HEK293 (cell line): ENCODE data around the gene HGS.
A peak's percentile ranks its signal among the peaks of the same experiment; 100 is the strongest.

Experiments
- CTCF ChIA-PET: fragments of 350-600 bp; formaldehyde crosslinking; extraction: SDS; loops from one replicate; lab custom pipeline; 2021; ENCODE audit warnings: antibody characterized with exemption; lab: Yijun Ruan, JAX
- POLR2A ChIA-PET: fragments of 300-600 bp; formaldehyde crosslinking; extraction: SDS; loops from one replicate; lab custom pipeline; 2020; ENCODE audit warnings: antibody characterized with exemption, inconsistent platforms; lab: Yijun Ruan, JAX
- H3K27ac ChIP-seq: fragments of 200-500 bp; sonication (Bioruptor generic); 2 replicates; pipeline ENCODE4 v1.5.1; 2014; ENCODE audit warnings: low read depth, low read length, control low read depth, inconsistent platforms; ENCODE audit errors: extremely low read depth
- H3K36me3 ChIP-seq, 2 experiments: fragments of 200-500 bp in 1 of 2; sonication (Bioruptor generic) in 1 of 2; 1 replicate in 1 of 2; 2 replicates in 1 of 2; pipeline ENCODE4 v1.5.1; 2014 to 2017; ENCODE audit warnings: inconsistent platforms in 2 of 2, low read length in 2 of 2; ENCODE audit not compliant: control insufficient read depth in 2 of 2, insufficient read depth in 1 of 2
- H3K4me1 ChIP-seq: fragments of 200-500 bp; sonication (Bioruptor generic); 2 replicates; pipeline ENCODE4 v1.5.1; 2014; ENCODE audit warnings: mild to moderate bottlenecking, low read length, inconsistent platforms; ENCODE audit not compliant: control insufficient read depth, insufficient read depth
- H3K4me3 ChIP-seq: 2 replicates; pipeline ENCODE4 v1.5.1; 2011; ENCODE audit warnings: low read depth, mild to moderate bottlenecking, control low read depth, low read length, moderate library complexity
- H3K9me3 ChIP-seq: fragments of 200-500 bp; sonication (Bioruptor generic); 2 replicates; pipeline ENCODE4 v1.5.1; 2014; ENCODE audit warnings: low read depth, low read length, inconsistent platforms; ENCODE audit not compliant: control insufficient read depth, insufficient read depth
- BCL11B ChIP-seq: fragments of 450-650 bp; formaldehyde crosslinking; IDR thresholded peaks from 2 replicates; pipeline ENCODE4 v1.5.1; 2016; ENCODE audit warnings: low read depth, missing biosample characterization, missing genetic modification characterization
- KLF10 ChIP-seq: fragments of 450-650 bp; IDR thresholded peaks from 2 replicates; pipeline ENCODE4 v1.5.1; 2018; ENCODE audit warnings: missing biosample characterization, mild to moderate bottlenecking, missing genetic modification characterization
- YY1 ChIP-seq: fragments of 450-650 bp; formaldehyde crosslinking; IDR thresholded peaks from 2 replicates; pipeline ENCODE4 v1.5.1; 2018; ENCODE audit warnings: missing biosample characterization, missing genetic modification characterization
- ZBTB8A ChIP-seq: fragments of 450-650 bp; formaldehyde crosslinking; IDR thresholded peaks from 2 replicates; pipeline ENCODE4 v1.5.1; 2016; ENCODE audit warnings: missing biosample characterization, missing genetic modification characterization
- ZIC2 ChIP-seq: fragments of 450-650 bp; formaldehyde crosslinking; IDR thresholded peaks from 2 replicates; pipeline ENCODE4 v1.5.1; 2016; ENCODE audit warnings: missing biosample characterization, missing genetic modification characterization
- ZNF112 ChIP-seq: fragments of 450-650 bp; formaldehyde crosslinking; IDR thresholded peaks from 2 replicates; pipeline ENCODE4 v1.5.0; 2017; ENCODE audit warnings: missing biosample characterization, missing genetic modification characterization
- ZNF16 ChIP-seq: fragments of 450-650 bp; formaldehyde crosslinking; IDR thresholded peaks from 2 replicates; pipeline ENCODE4 v1.5.1; 2016; ENCODE audit warnings: low read depth, missing biosample characterization, missing genetic modification characterization
- ZNF473 ChIP-seq: fragments of 450-650 bp; formaldehyde crosslinking; IDR thresholded peaks from 2 replicates; pipeline ENCODE4 v1.5.1; 2017; ENCODE audit warnings: missing biosample characterization, missing genetic modification characterization
- ZNF623 ChIP-seq: fragments of 450-650 bp; formaldehyde crosslinking; IDR thresholded peaks from 2 replicates; pipeline ENCODE4 v1.5.1; 2016; ENCODE audit warnings: missing biosample characterization, missing genetic modification characterization
- ZNF76 ChIP-seq: fragments of 450-650 bp; formaldehyde crosslinking; IDR thresholded peaks from 2 replicates; pipeline ENCODE4; 2016; ENCODE audit warnings: low read depth, missing biosample characterization, missing genetic modification characterization, borderline replicate concordance
- ZNF785 ChIP-seq: fragments of 450-650 bp; formaldehyde crosslinking; IDR thresholded peaks from 2 replicates; pipeline ENCODE4 v1.5.1; 2016; ENCODE audit warnings: missing biosample characterization, missing genetic modification characterization
- ZSCAN30 ChIP-seq: fragments of 450-650 bp; IDR thresholded peaks from 2 replicates; pipeline ENCODE4 v1.5.1; 2018; ENCODE audit warnings: missing biosample characterization, mild to moderate bottlenecking, missing genetic modification characterization, moderate library complexity
- TF ChIP-seq, protein P1 (sequence below): fragments of 450-650 bp; formaldehyde crosslinking; IDR thresholded peaks from 2 replicates; pipeline ENCODE4 v1.5.1; 2016; ENCODE audit warnings: missing biosample characterization, missing genetic modification characterization, borderline replicate concordance
- TF ChIP-seq, protein P2 (sequence below): fragments of 450-650 bp; formaldehyde crosslinking; IDR thresholded peaks from 2 replicates; pipeline ENCODE4 v1.5.1; 2017; ENCODE audit warnings: missing biosample characterization, mild to moderate bottlenecking, missing genetic modification characterization, moderate library complexity
- TF ChIP-seq, protein P3 (sequence below): fragments of 450-650 bp; formaldehyde crosslinking; IDR thresholded peaks from 2 replicates; pipeline ENCODE4 v1.5.1; 2016; ENCODE audit warnings: missing biosample characterization, missing genetic modification characterization, borderline replicate concordance
- TF ChIP-seq, protein P4 (sequence below): fragments of 450-650 bp; formaldehyde crosslinking; IDR thresholded peaks from 2 replicates; pipeline ENCODE4 v1.5.1; 2016; ENCODE audit warnings: missing biosample characterization, missing genetic modification characterization

HGS gene, protein sequence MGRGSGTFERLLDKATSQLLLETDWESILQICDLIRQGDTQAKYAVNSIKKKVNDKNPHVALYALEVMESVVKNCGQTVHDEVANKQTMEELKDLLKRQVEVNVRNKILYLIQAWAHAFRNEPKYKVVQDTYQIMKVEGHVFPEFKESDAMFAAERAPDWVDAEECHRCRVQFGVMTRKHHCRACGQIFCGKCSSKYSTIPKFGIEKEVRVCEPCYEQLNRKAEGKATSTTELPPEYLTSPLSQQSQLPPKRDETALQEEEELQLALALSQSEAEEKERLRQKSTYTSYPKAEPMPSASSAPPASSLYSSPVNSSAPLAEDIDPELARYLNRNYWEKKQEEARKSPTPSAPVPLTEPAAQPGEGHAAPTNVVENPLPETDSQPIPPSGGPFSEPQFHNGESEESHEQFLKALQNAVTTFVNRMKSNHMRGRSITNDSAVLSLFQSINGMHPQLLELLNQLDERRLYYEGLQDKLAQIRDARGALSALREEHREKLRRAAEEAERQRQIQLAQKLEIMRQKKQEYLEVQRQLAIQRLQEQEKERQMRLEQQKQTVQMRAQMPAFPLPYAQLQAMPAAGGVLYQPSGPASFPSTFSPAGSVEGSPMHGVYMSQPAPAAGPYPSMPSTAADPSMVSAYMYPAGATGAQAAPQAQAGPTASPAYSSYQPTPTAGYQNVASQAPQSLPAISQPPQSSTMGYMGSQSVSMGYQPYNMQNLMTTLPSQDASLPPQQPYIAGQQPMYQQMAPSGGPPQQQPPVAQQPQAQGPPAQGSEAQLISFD

DNA sequence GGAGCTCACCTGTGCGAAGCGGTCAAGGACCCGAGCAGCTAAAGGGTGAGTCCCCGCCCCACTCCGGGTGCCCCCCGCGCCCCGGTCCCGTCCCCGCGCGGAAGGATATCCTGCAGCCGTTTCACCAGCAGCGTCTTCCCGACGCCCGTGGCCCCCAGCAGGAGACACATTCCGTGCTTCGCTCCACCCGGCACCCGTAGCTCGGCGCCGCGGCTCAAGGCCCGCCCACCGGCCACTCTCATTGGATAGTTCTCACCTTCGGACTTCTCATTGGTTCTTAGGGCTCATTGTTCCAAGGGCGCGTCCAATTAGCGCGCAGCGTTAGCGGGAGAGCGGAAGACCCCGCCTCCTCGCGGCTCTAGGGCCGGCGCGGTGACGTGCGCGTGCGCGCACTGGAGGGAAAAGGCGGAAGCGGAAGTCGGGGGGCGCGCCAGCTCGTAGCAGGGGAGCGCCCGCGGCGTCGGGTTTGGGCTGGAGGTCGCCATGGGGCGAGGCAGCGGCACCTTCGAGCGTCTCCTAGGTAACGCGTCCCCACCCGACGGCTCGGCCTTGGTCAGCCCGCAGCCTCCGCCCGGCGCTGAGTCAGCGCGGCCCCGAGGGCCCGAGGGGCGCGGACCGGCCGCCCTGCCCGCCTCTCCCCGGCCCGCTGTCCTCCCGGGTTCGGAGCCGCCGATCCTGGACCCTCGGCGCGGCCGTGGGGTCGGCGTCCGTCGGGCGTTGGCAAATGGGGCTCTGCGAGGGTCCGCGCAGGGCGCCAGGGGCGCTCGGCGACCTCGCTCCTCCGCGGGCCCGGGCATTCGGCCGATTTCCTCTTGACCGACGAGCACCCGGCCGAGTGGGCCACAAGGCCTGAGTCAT is at the start of gene HGS, which contains the start of gene ARL16:
HGS (plus strand) TSS at position 428 of the 858 bp plus-strand sequence; CDS start at position 484, 56 bp downstream.
ARL16 (minus strand) TSS at position 214 of the 858 bp plus-strand sequence; CDS start at position 170, 44 bp downstream.
- Histone ChIP-seq H3K4me3 (peak within 1 kb of the TSS; percentile 92), H3K4me1 (peaks cover 4% of the 10 kb centered on the region), H3K9me3 (no peaks in the 10 kb centered on the region), H3K36me3 (peaks cover 6 to 55% of the 10 kb centered on the region in 2 experiments; a peak in 2 of 3 replicates), H3K27ac (peak within 1 kb of the TSS; percentile 82)
- CTCF ChIA-PET: interaction anchor here (0.6 to 2.2 kb wide), 7 partner anchors 8 to 346 kb away, joined by 3 to 9 read pairs (median 5); no protein-coding TSS in a partner anchor
- POLR2A ChIA-PET: interaction anchor here (0.5 to 6.6 kb wide), 35 partner anchors 9 to 461 kb away, joined by 3 to 109 read pairs (median 4); partner anchors contain the start of genes ACTG1, CCDC137, CEP131 and DCXR
- TF ChIP-seq ZNF785 (tag by site-specific recombination) (no peak), ZNF16 (tag by site-specific recombination) (no peak), BCL11B (tag by site-specific recombination) (peak; percentile 67; the same call in 1 of the 2 replicates), ZBTB8A (peak; percentile 90), ZNF473 (tag by site-specific recombination) (no peak), ZSCAN30 (0 out of 2 replicates have a peak, but pooled peaks have one; percentile 32), ZNF76 (tag by site-specific recombination) (0 out of 2 replicates have a peak, but pooled peaks have one; percentile 58), ZIC2 (tag by site-specific recombination) (peak; percentile 88), YY1 (tag by site-specific recombination) (0 out of 2 replicates have a peak, but pooled peaks have one; percentile 14), ZNF112 (no peak), ZNF623 (tag by site-specific recombination) (peak; percentile 17; the same call in 1 of the 2 replicates), KLF10 (tag by site-specific recombination) (peak; percentile 83)
- TF ChIP-seq, protein P1, sequence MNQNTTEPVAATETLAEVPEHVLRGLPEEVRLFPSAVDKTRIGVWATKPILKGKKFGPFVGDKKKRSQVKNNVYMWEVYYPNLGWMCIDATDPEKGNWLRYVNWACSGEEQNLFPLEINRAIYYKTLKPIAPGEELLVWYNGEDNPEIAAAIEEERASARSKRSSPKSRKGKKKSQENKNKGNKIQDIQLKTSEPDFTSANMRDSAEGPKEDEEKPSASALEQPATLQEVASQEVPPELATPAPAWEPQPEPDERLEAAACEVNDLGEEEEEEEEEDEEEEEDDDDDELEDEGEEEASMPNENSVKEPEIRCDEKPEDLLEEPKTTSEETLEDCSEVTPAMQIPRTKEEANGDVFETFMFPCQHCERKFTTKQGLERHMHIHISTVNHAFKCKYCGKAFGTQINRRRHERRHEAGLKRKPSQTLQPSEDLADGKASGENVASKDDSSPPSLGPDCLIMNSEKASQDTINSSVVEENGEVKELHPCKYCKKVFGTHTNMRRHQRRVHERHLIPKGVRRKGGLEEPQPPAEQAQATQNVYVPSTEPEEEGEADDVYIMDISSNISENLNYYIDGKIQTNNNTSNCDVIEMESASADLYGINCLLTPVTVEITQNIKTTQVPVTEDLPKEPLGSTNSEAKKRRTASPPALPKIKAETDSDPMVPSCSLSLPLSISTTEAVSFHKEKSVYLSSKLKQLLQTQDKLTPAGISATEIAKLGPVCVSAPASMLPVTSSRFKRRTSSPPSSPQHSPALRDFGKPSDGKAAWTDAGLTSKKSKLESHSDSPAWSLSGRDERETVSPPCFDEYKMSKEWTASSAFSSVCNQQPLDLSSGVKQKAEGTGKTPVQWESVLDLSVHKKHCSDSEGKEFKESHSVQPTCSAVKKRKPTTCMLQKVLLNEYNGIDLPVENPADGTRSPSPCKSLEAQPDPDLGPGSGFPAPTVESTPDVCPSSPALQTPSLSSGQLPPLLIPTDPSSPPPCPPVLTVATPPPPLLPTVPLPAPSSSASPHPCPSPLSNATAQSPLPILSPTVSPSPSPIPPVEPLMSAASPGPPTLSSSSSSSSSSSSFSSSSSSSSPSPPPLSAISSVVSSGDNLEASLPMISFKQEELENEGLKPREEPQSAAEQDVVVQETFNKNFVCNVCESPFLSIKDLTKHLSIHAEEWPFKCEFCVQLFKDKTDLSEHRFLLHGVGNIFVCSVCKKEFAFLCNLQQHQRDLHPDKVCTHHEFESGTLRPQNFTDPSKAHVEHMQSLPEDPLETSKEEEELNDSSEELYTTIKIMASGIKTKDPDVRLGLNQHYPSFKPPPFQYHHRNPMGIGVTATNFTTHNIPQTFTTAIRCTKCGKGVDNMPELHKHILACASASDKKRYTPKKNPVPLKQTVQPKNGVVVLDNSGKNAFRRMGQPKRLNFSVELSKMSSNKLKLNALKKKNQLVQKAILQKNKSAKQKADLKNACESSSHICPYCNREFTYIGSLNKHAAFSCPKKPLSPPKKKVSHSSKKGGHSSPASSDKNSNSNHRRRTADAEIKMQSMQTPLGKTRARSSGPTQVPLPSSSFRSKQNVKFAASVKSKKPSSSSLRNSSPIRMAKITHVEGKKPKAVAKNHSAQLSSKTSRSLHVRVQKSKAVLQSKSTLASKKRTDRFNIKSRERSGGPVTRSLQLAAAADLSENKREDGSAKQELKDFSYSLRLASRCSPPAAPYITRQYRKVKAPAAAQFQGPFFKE (tag by site-specific recombination): no peak
- TF ChIP-seq, protein P2, sequence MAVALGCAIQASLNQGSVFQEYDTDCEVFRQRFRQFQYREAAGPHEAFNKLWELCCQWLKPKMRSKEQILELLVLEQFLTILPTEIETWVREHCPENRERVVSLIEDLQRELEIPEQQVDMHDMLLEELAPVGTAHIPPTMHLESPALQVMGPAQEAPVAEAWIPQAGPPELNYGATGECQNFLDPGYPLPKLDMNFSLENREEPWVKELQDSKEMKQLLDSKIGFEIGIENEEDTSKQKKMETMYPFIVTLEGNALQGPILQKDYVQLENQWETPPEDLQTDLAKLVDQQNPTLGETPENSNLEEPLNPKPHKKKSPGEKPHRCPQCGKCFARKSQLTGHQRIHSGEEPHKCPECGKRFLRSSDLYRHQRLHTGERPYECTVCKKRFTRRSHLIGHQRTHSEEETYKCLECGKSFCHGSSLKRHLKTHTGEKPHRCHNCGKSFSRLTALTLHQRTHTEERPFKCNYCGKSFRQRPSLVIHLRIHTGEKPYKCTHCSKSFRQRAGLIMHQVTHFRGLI (tag by site-specific recombination): peak; percentile 67
- TF ChIP-seq, protein P3, sequence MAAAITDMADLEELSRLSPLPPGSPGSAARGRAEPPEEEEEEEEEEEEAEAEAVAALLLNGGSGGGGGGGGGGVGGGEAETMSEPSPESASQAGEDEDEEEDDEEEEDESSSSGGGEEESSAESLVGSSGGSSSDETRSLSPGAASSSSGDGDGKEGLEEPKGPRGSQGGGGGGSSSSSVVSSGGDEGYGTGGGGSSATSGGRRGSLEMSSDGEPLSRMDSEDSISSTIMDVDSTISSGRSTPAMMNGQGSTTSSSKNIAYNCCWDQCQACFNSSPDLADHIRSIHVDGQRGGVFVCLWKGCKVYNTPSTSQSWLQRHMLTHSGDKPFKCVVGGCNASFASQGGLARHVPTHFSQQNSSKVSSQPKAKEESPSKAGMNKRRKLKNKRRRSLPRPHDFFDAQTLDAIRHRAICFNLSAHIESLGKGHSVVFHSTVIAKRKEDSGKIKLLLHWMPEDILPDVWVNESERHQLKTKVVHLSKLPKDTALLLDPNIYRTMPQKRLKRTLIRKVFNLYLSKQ (tag by site-specific recombination): no peak
- TF ChIP-seq, protein P4, sequence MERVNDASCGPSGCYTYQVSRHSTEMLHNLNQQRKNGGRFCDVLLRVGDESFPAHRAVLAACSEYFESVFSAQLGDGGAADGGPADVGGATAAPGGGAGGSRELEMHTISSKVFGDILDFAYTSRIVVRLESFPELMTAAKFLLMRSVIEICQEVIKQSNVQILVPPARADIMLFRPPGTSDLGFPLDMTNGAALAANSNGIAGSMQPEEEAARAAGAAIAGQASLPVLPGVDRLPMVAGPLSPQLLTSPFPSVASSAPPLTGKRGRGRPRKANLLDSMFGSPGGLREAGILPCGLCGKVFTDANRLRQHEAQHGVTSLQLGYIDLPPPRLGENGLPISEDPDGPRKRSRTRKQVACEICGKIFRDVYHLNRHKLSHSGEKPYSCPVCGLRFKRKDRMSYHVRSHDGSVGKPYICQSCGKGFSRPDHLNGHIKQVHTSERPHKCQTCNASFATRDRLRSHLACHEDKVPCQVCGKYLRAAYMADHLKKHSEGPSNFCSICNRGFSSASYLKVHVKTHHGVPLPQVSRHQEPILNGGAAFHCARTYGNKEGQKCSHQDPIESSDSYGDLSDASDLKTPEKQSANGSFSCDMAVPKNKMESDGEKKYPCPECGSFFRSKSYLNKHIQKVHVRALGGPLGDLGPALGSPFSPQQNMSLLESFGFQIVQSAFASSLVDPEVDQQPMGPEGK (tag by site-specific recombination): peak; percentile 98
